Hypothalamus (tissue), 51 donors: ENCODE results near the gene SMIM36.
"Not testable (repeated sequence)": the region's sequence is repeated elsewhere in the genome, so short reads cannot be mapped to it uniquely, and the experiment has no call there.

Source experiments
- DNase-seq, 51 donors: peaks; one replicate each; lab custom pipeline; 2025; lab: John Stamatoyannopoulos, UW

The SMIM36 gene

DNA sequence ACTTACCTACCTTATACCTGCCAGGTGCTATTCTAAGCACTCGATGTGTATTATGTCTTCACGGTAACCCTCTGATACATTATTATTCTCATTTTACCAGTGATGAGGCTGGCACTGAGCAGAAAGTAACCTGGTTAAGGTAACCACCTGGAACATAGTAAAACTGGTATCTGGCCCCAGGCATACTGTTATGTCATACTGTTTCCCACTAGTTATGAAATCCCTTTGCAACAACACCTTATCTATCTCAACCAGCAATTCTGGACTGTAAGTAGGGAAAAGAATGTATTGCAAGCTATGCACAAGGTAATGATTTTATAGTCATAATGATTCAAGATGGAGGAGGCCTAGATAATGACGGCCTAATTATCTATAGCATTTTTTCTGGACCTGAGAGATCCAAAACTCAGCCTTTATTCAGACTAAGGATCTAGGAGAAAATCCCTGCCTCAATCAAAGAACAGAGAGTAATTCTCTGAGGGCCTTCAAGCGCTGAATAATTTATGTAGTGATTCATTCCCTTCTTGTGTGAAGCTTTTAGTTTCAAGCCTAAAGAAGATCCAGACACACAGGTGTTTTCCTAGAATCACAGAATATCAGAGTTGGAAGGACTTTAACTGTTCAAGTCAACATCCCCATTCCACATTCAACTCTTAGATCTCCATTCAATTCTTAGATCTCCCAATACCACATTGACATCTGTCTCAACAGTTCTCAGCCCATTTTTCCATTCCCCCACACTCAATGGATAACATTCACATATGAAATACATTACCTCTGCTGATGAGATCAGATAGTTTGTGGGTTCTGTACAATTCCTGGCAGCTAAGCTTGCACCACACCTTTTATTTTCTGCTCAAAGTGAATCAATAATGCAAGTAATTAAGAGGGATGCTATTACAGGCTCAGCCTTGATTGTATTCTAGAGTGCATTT, 74.8 kb downstream of the SMIM36 start:
- peak in 1 of 51 donors; percentile 12 for DNase-seq

DNA sequence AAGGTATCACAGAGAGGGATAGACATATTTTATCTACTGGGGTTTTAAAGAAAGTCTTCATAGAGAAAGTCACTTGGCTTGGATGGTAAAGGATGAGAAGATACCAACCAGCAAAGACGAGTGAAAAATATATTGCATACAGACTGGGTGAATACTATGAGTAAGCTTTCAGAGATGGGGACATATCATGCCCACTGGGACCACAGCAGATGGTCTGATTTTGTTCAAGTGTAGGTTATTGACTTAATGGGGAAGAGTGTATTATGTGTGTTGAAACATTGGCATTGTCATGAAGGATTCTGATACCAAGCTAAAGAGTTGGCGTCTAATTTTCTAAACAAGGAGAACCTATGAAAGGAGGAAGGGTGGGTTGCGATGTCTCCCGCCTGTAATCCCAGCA, 75.8 kb downstream of the SMIM36 start:
- no peak for DNase-seq

DNA sequence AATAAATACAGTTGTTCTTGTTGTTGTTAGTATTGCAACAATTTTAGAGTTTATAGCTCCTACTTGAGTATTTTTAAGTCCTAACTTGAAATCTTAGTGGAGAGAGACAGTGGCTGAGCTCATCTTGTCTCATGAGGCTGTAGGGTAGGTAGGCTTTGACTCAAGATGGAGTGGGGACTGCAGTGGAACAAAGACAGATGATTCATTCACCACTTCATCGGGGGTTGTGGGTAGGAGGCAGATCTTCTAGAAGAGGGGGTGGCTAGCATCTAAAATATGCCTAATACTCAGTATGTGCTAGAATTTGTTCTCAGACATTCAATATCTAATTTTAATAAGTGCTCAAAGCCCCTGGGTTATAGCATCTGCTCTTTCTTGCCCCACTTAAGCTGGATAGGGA, 76.5 kb downstream of the SMIM36 start:
- peak in 1 of 51 donors; percentile 25 for DNase-seq

DNA sequence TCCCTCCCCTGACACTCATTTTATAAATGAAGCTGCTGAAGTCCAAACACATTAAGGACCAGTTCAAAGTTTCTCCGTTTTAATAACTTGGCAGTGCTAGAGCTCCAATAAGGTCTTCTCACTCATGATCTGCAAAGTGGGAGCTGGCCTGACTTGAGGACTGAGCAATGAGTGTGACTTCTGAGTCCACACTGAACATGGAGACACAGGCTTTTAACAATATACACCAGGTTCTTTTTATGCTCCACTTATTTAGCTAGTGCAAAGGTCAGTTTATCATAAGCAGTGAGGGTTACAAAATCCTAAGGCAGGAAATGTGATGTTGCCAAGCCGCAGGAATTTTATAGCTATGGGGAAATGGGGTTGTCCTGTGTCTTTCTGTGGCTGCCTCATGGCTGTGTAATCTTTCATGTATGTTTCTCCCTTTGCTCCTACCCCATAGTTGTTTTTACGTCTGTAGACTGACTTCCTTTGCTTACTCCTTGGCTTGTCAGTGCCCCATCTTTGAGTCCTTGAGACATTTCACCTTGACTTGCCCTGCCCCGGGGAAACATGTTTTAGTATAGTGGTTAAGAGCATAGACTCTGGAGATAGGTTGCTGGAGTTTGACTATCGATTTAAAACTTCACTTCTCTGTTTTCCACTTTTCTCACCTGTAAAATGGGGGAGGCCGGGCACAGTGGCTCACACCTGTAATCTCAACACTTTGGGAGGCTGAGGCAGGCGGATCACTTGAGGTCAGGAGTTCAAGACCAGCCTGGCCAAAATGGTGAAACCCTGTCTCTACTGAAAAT, 77.4 kb downstream of the SMIM36 start:
- DNase-seq: no peak

DNA sequence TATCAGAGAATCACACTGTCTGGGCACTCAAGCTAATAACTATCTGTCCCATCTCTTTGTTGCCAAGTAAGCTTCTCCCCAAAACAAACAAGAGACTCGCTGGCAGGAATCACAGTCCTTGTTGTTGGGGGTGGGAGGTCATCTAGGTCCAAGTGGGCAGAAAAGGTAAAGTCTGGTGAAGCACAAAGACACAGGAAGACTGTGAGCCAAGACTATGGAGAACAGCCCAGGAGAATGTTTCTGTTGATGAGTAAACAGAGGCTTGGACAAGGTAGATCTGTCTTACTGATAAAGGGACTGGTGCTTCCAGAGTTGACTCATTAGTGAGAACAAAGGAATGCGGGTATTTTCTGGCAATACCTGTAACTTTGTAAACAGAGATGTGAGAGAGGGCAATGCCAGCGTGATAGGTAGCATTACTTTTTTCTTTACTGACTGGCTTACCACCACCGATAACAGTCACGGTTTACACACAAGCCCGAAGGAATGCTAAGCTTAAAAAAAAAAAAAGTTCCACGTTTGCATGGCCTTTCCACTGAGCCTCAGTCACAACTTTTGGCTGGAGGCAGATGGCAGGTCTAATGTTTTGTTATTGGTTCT, 78.1 kb downstream of the SMIM36 start:
- no peak for DNase-seq

DNA sequence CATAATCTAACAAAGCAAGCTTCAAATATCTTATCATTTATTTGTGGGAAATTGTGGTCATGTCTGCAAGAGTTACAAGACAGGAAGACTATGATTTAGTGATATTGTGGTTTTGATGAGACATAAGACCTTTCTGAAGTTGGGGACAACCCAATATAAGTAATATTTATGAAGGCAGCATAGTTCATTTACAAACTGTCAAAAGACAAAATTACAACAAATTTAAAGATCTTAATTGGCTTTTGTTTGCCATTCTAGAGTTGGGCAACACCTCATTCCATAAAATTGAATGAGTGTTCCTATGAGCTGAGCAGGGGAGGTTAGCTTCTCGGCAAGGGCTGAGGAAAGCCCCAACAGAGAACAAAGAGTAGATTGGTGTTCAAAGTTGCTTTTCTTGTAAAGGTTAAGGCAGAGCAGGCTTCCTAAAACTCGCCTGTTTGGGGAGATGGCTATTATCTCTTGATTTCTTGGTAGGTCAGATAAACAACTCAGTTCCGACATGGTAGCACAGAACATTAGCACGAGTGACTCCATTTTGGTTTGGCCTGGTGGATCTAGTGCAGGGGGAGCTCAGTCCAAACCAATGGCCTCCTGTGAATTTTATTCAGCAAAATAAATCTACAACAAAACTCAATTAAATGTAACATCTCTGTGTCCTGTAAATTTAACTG, 78.8 kb downstream of the SMIM36 start:
- no peak for DNase-seq

DNA sequence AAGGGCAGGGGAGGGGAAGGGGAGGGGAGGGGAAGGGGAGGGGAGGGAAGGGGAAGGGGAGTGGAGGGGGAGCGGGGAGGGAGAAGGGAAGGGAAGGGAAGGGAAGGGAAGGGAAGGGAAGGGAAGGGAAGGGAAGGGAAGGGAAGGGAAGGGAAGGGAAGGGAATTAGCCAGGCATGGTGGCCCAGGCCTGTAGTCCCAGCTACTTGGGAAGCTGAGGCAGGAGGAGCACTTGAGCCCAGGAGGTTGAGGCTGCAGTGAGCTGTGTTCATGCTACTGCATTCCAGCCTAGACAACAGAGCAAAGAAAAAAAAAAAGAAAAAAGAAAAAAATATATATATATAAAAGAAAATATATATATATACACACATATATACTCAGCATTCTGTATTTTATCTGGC, 79.3 kb downstream of the SMIM36 start:
- DNase-seq: not testable (repeated sequence)

DNA sequence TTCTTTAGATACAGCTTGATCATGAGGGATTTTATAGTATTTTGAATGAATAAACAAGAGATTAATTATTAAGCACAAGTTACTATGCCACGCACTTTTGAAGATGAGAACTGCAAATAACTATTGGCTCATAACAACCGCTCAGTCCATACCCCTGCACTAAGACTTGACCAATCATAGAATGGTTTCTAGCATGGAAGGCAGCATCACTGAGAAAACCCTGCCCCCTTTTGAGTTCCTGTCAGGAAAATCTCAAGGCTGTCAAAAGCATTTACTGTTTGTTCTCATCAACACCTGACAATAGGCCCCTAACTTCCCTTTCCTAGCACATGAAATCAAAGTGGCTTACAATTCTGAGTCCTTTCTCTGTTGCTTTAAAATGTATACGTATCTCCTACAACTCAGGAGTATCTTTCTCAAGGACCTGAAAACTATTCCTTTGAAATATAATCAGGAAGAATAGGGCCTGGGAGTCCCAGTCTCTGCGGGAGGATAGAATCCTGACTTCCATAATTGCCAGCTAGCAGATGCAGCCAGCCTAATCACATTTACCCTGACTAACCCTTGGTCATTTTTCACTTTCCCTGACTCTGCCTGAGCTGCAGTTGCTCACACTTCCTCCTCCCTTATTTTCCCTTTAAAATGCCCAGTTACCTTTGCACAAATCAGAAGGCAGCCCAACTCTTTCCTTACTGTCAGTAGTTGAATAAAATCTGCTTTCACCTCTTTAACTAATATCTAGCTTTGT, 80.5 kb downstream of the SMIM36 start:
- DNase-seq: no peak

DNA sequence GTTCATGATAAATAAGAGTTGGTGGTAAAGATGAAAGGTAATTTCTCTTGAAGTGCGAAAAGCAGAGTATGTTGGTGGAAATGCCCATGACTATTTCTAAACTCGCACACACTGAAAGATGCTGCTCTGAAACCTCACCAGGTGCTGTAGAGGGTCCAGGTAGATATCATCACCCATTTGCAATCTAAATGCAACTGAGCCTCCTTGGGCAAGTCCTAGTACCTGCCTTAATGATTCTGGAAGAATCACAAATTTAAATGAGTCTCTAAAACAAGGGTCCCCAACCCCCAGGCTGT, 83.7 kb downstream of the SMIM36 start:
- DNase-seq: no peak

DNA sequence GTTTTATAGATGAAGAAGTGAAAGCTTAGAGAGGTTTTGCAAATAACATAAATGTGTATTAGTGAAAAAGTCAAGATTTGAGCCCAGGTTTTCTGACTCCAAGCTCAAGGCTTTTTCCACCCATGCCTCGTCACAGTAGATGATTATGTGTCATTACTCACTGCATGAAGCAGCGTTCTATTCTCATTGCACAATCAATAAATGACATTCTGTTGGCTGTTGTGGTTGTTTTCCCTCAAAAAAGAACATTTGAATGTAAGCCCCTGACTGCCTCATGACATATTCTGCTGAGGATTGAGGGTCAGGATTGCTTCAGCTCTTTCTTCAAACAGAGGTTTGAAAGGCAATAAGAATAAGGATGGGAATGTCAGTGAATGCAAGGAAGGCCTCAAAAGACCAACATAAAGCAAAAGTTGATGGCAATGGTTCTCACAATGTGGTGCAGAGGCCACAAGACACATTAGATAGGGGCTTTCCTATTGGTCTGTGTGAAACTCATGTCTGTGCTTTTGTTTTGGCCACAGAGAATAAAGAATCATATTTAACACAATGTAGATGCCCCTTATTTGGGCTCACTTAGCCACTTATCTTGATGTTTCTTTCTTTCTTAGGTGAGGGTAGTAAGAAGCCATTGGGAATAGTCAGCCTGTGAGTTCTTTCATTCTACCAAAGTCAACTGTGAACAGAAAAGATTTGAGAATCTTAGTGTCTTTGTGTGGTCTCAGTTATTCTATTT, 84.2 kb downstream of the SMIM36 start:
- no peak for DNase-seq

DNA sequence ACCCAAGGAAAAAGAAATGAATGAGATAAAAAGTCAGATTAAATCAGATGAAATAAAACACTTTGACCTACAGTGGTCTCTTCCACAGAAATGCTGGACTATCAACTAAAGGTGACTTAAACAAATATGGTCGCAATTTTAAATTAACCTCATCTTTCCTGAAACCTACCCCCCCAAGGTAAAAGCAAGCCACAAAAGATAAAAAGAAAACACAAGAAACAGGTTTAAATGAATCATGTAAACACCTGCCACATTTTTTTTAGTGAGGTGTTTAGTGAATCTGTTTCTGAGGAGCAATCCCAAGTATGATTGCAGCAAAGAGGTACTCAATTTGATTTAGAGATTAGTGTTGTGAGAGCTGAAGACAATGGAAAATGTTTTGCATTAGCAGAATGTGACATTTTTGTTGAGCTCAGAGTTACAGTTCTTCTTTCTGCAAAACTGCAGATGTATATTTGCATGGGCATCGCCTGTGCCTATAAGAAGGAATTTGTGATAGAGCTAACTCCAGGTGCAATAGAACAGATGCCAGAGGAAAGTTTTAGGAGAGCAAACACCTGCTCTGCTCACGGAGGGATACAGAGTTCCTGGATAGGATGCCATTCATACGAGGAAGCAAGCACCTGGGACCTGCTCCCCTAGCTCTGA, 86.2 kb downstream of the SMIM36 start:
- DNase-seq: peak in 1 of 51 donors; percentile 5

DNA sequence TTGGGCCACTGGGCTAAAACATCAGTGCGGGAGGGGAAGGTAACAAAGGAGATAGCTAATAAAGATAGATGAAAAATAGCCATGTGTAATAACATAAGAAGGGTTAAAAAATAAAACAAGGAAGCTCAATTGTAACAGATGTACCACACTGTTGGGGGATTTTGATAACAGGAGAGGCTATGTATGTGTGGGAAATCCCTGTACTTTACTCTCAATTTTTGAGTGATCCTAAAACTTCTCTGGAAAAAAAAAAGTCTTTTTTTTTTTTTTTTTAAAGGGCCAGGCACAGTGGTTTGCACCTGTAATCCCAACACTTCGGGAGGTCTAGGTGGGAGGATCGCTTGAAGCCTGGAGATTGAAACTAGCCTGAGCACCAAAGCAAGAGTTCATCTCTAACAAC, 87.7 kb downstream of the SMIM36 start:
- no peak for DNase-seq

DNA sequence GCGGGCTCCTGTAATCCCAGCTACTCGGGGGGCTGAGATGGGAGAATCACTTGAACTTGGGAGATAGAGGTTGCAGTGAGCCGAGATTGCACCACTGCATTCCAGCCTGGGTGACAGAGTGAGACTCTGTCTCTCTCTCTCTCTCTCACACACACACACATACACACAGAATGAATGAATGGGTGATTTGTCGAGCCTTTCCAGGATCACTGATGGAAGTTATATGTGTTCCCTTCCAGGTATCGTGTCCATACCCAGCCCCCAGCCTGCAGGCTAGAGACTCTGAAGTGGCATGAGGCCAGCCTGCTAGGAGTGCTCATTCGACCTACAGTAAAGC, 88.5 kb downstream of the SMIM36 start:
- not testable (repeated sequence) for DNase-seq

DNA sequence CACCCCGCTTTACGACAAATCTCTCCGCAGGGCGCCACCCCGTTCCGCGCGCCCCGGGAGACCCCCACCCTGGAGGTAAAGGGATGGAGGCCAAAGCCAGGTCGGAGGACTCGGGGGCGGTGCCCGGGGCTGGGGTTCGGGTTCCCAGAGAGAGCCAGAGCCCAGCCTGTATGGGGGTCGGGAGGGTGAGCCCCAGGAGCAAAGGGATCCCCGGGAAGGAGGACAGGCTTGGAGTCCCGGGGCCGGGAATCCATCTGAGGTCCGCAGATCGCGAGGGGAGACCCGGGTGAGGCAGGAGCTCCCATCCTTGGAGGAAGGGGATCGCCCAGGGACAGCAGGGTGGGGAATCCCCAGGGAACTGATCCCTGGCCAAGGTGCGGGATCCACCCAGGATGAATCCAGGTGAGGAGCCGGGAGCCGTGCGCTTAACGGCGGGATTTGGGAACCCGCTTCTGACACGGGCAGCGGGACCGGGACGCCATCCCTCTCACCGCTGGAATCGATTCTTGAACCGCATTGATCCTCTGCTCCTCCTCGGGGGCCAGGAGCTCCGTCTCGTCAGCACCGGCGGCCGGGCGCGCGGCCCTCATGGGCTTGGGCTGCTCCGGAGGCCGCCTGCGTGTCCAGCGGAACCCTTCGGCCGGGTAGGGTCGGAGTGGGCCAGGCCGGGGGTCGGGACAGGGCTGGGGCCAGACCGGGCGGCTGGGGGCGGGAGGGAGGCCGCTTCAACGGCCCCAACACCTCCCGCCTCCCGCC, 89.9 kb downstream of the SMIM36 start, which contains the start of gene MMD:
TSS of gene MMD (minus strand) at position 657 of the 756 bp plus-strand sequence. CDS start at position 517, 140 bp downstream.
- peak in 24 of 51 donors; percentile 5 to 72 (median 42) for DNase-seq

DNA sequence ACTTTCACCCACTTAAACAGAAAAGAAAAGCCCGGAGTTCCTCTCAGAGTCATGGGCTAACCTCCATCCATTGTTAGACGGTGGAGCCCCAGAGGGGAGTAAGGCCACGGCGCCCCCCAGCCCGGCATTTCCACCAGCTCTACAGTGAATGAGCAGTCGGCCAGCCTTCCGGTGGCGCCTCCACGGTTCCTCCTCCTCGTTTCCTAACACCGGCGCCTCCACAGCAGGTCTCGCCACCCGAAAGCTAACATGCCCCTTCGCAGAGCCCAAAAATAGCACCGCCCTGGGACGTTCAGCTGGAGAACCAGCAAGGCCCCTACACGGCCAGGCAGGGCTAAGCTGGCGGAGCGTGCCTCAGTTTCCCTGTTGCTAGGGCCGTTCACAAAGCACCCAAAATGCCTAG, 90.5 kb downstream of the SMIM36 start:
- DNase-seq: peak in 31 of 51 donors; percentile 5 to 67 (median 22)

DNA sequence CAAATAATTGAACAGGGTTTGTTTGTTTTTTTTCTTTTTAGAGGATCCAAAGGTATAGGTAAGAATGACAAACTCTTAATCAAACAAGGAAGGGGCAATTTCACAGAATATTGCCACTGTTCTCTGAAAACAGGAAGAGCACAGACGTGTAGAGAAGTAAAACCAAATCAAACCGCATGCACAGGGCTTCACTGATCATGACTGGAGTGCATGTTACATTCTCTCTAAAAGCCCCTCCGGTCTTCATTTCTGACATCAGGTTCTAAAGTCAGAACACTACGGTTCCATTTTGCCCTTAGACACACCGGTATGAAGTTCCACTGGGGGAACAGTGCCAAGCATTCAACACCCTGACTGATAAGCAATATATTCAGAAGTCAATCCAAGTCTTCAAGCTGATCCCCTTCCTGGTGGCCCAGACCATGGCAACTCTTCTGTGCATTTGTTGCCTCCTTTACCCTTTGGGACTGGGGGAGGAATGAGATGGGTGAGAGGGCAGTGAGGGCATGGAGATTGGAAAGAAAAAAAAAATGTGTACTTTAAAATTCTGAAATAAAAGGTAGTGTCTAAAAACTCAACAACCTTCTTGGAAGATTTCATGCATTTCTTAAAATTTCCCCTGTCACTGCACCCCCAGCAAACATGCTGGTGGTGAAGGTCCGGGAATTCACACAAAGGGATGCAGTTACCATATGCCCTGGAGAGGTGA, 91.0 kb downstream of the SMIM36 start:
- DNase-seq: peak in 3 of 51 donors; percentile 1 to 24 (median 4)
